AG10803 (cell line): ENCODE data around the gene TMEM178B.
"Not testable (repeated sequence)": the region's sequence is repeated elsewhere in the genome, so short reads cannot be mapped to it uniquely, and the experiment has no call there.

Experiments
- DNase-seq: peaks from one replicate; pipeline ENCODE4 v3.0.0; 2010; ENCODE audit warnings: low read depth
- H3K4me3 ChIP-seq: 2 replicates; pipeline ENCODE4 v1.5.1; 2011; ENCODE audit warnings: mild to moderate bottlenecking, low read length, control low read depth
- CTCF ChIP-seq: conservative IDR thresholded peaks from 2 replicates; pipeline ENCODE4 v1.5.1; 2011; ENCODE audit warnings: mild to moderate bottlenecking, low read length, control low read depth, inconsistent platforms

Gene TMEM178B

GRCh38 chr7:141073641-141074161 lies at the start of gene TMEM178B:
Gene TMEM178B (plus strand): TSS chr7:141074064.
- no peak for TF ChIP-seq CTCF
- H3K4me3 ChIP-seq: peak within 1 kb of the TSS; percentile 46
- no peak for DNase-seq

- DNase-seq: no peak
- H3K4me3 ChIP-seq: no peak overlapping the region
- no peak for TF ChIP-seq CTCF
Measured at GRCh38 chr7:141024668-141025067, 49.2 kb upstream of the TMEM178B start.

DNA sequence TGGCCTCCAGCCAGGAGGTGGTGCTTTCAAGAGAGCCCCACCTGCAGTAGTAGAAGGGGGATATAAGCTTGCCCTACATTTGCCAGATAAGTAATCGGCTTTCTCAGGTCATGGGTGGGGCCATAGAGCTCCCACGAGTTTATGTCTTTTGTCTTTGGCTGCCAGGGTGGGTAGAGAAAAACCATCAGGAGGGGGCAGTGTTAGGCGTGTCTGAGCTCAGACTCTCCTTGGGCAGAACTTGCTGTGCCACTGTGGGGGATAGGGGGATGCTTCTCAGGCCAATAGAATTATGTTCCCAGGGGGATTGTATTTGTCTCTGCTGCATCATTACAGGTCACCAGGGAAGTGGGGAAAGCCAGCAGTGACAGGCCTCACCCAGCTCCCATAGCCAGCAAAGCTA lies 46.8 kb upstream of the TMEM178B start:
- DNase-seq: no peak
- no peak for TF ChIP-seq CTCF
- H3K4me3 ChIP-seq: no peak overlapping the region

- TF ChIP-seq CTCF: no peak
- no peak overlapping the region for H3K4me3 ChIP-seq
- DNase-seq: no peak
Measured at GRCh38 chr7:141028767-141029166, 45.1 kb upstream of the TMEM178B start.

- not testable (repeated sequence) for H3K4me3 ChIP-seq, DNase-seq
Measured at GRCh38 chr7:141032539-141033323, 41.1 kb upstream of the TMEM178B start.

DNA sequence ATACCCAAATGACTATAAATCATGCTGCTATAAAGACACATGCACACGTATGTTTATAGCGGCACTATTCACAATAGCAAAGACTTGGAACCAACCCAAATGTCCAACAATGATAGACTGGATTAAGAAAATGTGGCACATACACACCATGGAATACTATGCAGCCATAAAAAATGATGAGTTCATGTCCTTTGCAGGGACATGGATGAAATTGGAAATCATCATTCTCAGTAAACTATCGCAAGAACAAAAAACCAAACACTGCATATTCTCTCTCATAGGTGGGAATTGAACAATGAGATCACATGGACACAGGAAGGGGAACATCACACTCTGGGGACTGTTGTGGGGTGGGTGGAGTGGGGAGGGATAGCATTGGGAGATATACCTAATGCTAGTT lies 35.8 kb upstream of the TMEM178B start:
- not testable (repeated sequence) for DNase-seq, H3K4me3 ChIP-seq

GRCh38 chr7:141039376-141039775 lies 34.5 kb upstream of the TMEM178B start:
- H3K4me3 ChIP-seq: no peak overlapping the region
- TF ChIP-seq CTCF: no peak
- peak; percentile 12 for DNase-seq

GRCh38 chr7:141042222-141043193 lies 31.4 kb upstream of the TMEM178B start:
- TF ChIP-seq CTCF: no peak
- peak; percentile 9 for DNase-seq
- no peak overlapping the region for H3K4me3 ChIP-seq
